IPS-20b (cell line): ENCODE measurements around the gene FBXW4.
"Not testable (repeated sequence)": the region's sequence is repeated elsewhere in the genome, so short reads cannot be mapped to it uniquely, and the experiment has no call there.

Experiments used
- H3K27ac ChIP-seq: one replicate; pipeline ENCODE4 v1.5.1; 2013; ENCODE audit warnings: low read length
- H3K27me3 ChIP-seq: 2 replicates; pipeline ENCODE4 v1.6.1; 2013; ENCODE audit warnings: mild to moderate bottlenecking, low read length, inconsistent platforms; ENCODE audit not compliant: insufficient read depth
- H3K36me3 ChIP-seq: 2 replicates; pipeline ENCODE4 v1.6.1; 2013; ENCODE audit warnings: low read depth, mild to moderate bottlenecking, inconsistent platforms, low read length, moderate library complexity; ENCODE audit not compliant: insufficient read depth
- H3K4me1 ChIP-seq: 2 replicates; pipeline ENCODE4 v1.6.1; 2013; ENCODE audit warnings: mild to moderate bottlenecking, control low read depth, inconsistent platforms, low read length, moderate library complexity; ENCODE audit not compliant: insufficient read depth
- H3K4me3 ChIP-seq: 2 replicates; pipeline ENCODE4 v1.5.1; 2013; ENCODE audit warnings: mild to moderate bottlenecking, low read length, inconsistent platforms
- H3K9ac ChIP-seq: 2 replicates; pipeline ENCODE4 v1.6.1; 2013; ENCODE audit warnings: low read depth, mild to moderate bottlenecking, inconsistent platforms, low read length, moderate library complexity
- H3K9me3 ChIP-seq: 2 replicates; pipeline ENCODE4 v1.6.1; 2013; ENCODE audit warnings: mild to moderate bottlenecking, low read depth, low read length, inconsistent platforms; ENCODE audit not compliant: insufficient read depth

The FBXW4 gene

GRCh38 chr10:101597091-101597900 is 97.7 kb downstream of the FBXW4 start:
- Histone ChIP-seq H3K4me1 (peaks cover under 1% of the 10 kb centered on the region; the same call in 1 of the 2 replicates), H3K27me3 (no peaks in the 10 kb centered on the region), H3K27ac (no peak overlapping the region), H3K9ac (no peak overlapping the region), H3K36me3 (no peaks in the 10 kb centered on the region), H3K9me3 (no peaks in the 10 kb centered on the region), H3K4me3 (no peak overlapping the region)

GRCh38 chr10:101595591-101596433 is 99.2 kb downstream of the FBXW4 start:
- no peaks in the 10 kb centered on the region for H3K36me3 ChIP-seq
- H3K27me3 ChIP-seq, result no peaks in the 10 kb centered on the region
- no peak overlapping the region for H3K27ac ChIP-seq
- no peak overlapping the region for H3K9ac ChIP-seq
- no peaks in the 10 kb centered on the region for H3K9me3 ChIP-seq
- H3K4me3 ChIP-seq, result no peak overlapping the region
- no peaks in the 10 kb centered on the region for H3K4me1 ChIP-seq

GRCh38 chr10:101593331-101593730 is 101.6 kb downstream of the FBXW4 start:
- H3K27ac ChIP-seq, H3K9me3 ChIP-seq, H3K9ac ChIP-seq, H3K27me3 ChIP-seq, H3K36me3 ChIP-seq, H3K4me3 ChIP-seq, H3K4me1 ChIP-seq: not testable (repeated sequence)

GRCh38 chr10:101588879-101589278 is 106.1 kb downstream of the FBXW4 start:
- Histone ChIP-seq H3K9me3 (no peaks in the 10 kb centered on the region), H3K36me3 (peaks cover 12% of the 10 kb centered on the region; the same call in 1 of the 2 replicates), H3K27me3 (no peaks in the 10 kb centered on the region), H3K27ac (no peak overlapping the region), H3K4me3 (peak overlapping the region; percentile 78), H3K9ac (peak overlapping the region; percentile 66; the same call in 1 of the 2 replicates), H3K4me1 (0 out of 2 replicates have a peak, but pooled peaks cover 4% of the 10 kb centered on the region)

- Histone ChIP-seq H3K9me3 (no peaks in the 10 kb centered on the region), H3K27me3 (no peaks in the 10 kb centered on the region), H3K4me1 (0 out of 2 replicates have a peak, but pooled peaks cover 4% of the 10 kb centered on the region), H3K36me3 (peaks cover 21% of the 10 kb centered on the region), H3K9ac (peak within 1 kb of the TSS; percentile 83), H3K4me3 (peak within 1 kb of the TSS; percentile 78), H3K27ac (peak within 1 kb of the TSS; percentile 11)
Measured at GRCh38 chr10:101587725-101588653, 107.0 kb downstream of the FBXW4 start, which contains the start of the genes DPCD and POLL. TSS of gene DPCD (plus strand) at chr10:101588321. CDS start at chr10:101588337, 16 bp downstream. TSS of gene POLL (minus strand) at chr10:101588257. CDS start at chr10:101587360, 897 bp downstream.

GRCh38 chr10:101585841-101586240 is 109.1 kb downstream of the FBXW4 start:
- Histone ChIP-seq H3K9ac (no peak overlapping the region), H3K27me3 (no peaks in the 10 kb centered on the region), H3K27ac (no peak overlapping the region), H3K36me3 (peaks cover 27% of the 10 kb centered on the region), H3K9me3 (no peaks in the 10 kb centered on the region), H3K4me3 (no peak overlapping the region), H3K4me1 (peaks cover 11% of the 10 kb centered on the region; the same call in 1 of the 2 replicates)

GRCh38 chr10:101580486-101581399 is 114.2 kb downstream of the FBXW4 start:
- Histone ChIP-seq H3K36me3 (peaks cover 43% of the 10 kb centered on the region), H3K4me3 (0 out of 2 replicates have a peak overlapping the region, but pooled peaks have one; percentile 13), H3K27me3 (no peaks in the 10 kb centered on the region)

GRCh38 chr10:101579516-101579870 is 115.5 kb downstream of the FBXW4 start:
- Histone ChIP-seq H3K9ac (no peak overlapping the region), H3K9me3 (no peaks in the 10 kb centered on the region), H3K36me3 (peaks cover 34% of the 10 kb centered on the region), H3K4me3 (no peak overlapping the region), H3K4me1 (peaks cover 12% of the 10 kb centered on the region; the same call in 1 of the 2 replicates), H3K27ac (no peak overlapping the region), H3K27me3 (no peaks in the 10 kb centered on the region)

More at GRCh38 chr10:101580486-101581399, 114.2 kb downstream of the FBXW4 start:
- Histone ChIP-seq H3K27ac (no peak overlapping the region), H3K9me3 (no peaks in the 10 kb centered on the region), H3K9ac (no peak overlapping the region), H3K4me1 (peaks cover 12% of the 10 kb centered on the region; the same call in 1 of the 2 replicates)

GRCh38 chr10:101578803-101579515 is 116.0 kb downstream of the FBXW4 start:
- no peaks in the 10 kb centered on the region for H3K27me3 ChIP-seq
- H3K4me1 ChIP-seq, result peaks cover 12% of the 10 kb centered on the region; the same call in 1 of the 2 replicates
- H3K9me3 ChIP-seq, result no peaks in the 10 kb centered on the region
- no peak overlapping the region for H3K27ac ChIP-seq
- no peak overlapping the region for H3K4me3 ChIP-seq
- peaks cover 31% of the 10 kb centered on the region for H3K36me3 ChIP-seq
- no peak overlapping the region for H3K9ac ChIP-seq

GRCh38 chr10:101578192-101578591 is 116.8 kb downstream of the FBXW4 start:
- no peak overlapping the region for H3K4me3 ChIP-seq
- H3K9ac ChIP-seq, result no peak overlapping the region
- H3K4me1 ChIP-seq, result peaks cover 12% of the 10 kb centered on the region; the same call in 1 of the 2 replicates
- H3K36me3 ChIP-seq, result peaks cover 24% of the 10 kb centered on the region
- peaks cover 7% of the 10 kb centered on the region; the same call in 1 of the 2 replicates for H3K27me3 ChIP-seq
- H3K9me3 ChIP-seq, result no peaks in the 10 kb centered on the region
- no peak overlapping the region for H3K27ac ChIP-seq
